ENCODE results near the gene HOXD13.

The HOXD13 gene

DNA sequence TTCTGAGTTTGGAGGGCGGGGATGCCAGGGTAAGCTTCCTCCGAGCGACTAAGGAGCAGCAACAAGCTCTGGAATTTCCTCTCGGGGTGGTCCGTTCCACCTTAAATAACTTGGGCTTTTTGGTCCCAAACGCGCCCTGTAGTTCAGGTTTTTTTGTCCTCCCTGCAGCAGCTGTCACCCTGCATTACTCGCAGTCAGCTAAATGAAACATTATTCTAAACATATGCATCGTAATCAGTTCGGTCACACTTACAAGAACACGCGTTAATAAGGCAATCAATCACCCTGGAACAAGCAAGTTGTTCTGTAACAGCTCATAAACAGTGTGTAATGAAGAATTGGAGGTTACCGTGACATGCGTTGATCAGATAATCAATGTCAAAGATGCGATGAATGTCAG is 17.0 kb upstream of the HOXD13 start:
- H3K27ac ChIP-seq (ENCODE audit: low read depth, low read length): no peak overlapping the region
- peak overlapping the region; percentile 26 for H3K4me2 ChIP-seq (ENCODE audit: low read length)
- H4K8ac ChIP-seq (ENCODE audit: low read depth, low read length): no peak overlapping the region
- no peak overlapping the region for H2BK120ac ChIP-seq (ENCODE audit: low read depth, low read length)
- H2AK5ac ChIP-seq (ENCODE audit: low read length): no peak overlapping the region
- H3K4me1 ChIP-seq (ENCODE audit: control insufficient read depth, low read depth, low read length): peaks cover 2% of the 10 kb centered on the region
- no peak overlapping the region for H2BK15ac ChIP-seq (replicated peaks; ENCODE audit: low read depth)
- no peak overlapping the region for H3K4ac ChIP-seq (ENCODE audit: low read depth, low read length)
- peak; percentile 80 for DNase-seq
- no peak overlapping the region for H3K9ac ChIP-seq (ENCODE audit: low read length)
- peaks cover 78% of the 10 kb centered on the region for H3K27me3 ChIP-seq (ENCODE audit: insufficient read depth, low read length, poor library complexity)
- no CpG with 5 or more reads among the region's 15 CpGs for WGBS (ENCODE audit: extremely low coverage, insufficient coverage, low lambda C conversion rate)
- no peak overlapping the region for H3K23ac ChIP-seq (ENCODE audit: low read length)
- no peaks in the 10 kb centered on the region for H3K79me2 ChIP-seq (ENCODE audit: control insufficient read depth, insufficient read depth, low read length)
- no peak overlapping the region for H2BK5ac ChIP-seq (ENCODE audit: low read length)
- H3K18ac ChIP-seq (ENCODE audit: low read length): no peak overlapping the region
- H3K36me3 ChIP-seq (ENCODE audit: control insufficient read depth, insufficient read depth, low read length): no peaks in the 10 kb centered on the region
- H3K4me3 ChIP-seq (ENCODE audit: low read length): no peak overlapping the region
- no peak overlapping the region for H3K56ac ChIP-seq (ENCODE audit: low read length)
- H3K79me1 ChIP-seq (ENCODE audit: low read length): no peaks in the 10 kb centered on the region
- no peak overlapping the region for H4K5ac ChIP-seq (ENCODE audit: low read length)

DNA sequence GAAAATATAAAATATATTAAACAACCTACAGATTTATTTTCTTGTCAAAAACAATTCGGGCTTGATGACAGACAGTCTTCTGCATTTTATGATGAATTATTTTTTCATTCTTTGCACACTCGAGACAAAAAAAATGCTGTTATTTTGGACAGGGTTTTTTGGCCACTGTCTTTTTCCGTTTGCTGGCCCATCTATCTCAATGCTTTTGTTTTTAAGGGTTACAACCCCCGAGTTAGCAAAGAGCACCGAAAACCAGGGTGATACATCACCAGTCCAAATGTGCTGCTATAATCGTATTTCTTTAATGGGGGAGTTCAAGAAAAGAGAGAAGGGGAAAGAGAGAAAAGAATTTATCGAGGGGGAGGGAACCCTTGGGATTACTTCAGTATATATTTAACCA is 16.5 kb upstream of the HOXD13 start:
- Histone ChIP-seq H3K27ac (ENCODE audit: low read depth, low read length) (no peak overlapping the region), H3K27me3 (ENCODE audit: insufficient read depth, low read length, poor library complexity) (peaks cover 78% of the 10 kb centered on the region), H3K79me1 (ENCODE audit: low read length) (no peaks in the 10 kb centered on the region), H2BK15ac (replicated peaks; ENCODE audit: low read depth) (no peak overlapping the region), H2AK5ac (ENCODE audit: low read length) (no peak overlapping the region), H3K36me3 (ENCODE audit: control insufficient read depth, insufficient read depth, low read length) (no peaks in the 10 kb centered on the region), H2BK5ac (ENCODE audit: low read length) (no peak overlapping the region), H3K18ac (ENCODE audit: low read length) (no peak overlapping the region), H2BK120ac (ENCODE audit: low read depth, low read length) (no peak overlapping the region), H3K9ac (ENCODE audit: low read length) (no peak overlapping the region), H3K4me3 (ENCODE audit: low read length) (no peak overlapping the region), H3K23ac (ENCODE audit: low read length) (no peak overlapping the region), H3K56ac (ENCODE audit: low read length) (no peak overlapping the region), H3K4ac (ENCODE audit: low read depth, low read length) (no peak overlapping the region), H3K79me2 (ENCODE audit: control insufficient read depth, insufficient read depth, low read length) (no peaks in the 10 kb centered on the region), H3K4me2 (ENCODE audit: low read length) (no peak overlapping the region), H4K8ac (ENCODE audit: low read depth, low read length) (no peak overlapping the region), H4K5ac (ENCODE audit: low read length) (no peak overlapping the region), H3K4me1 (ENCODE audit: control insufficient read depth, low read depth, low read length) (peaks cover 2% of the 10 kb centered on the region)
- no peak for DNase-seq
- no CpG with 5 or more reads among the region's 7 CpGs for WGBS (ENCODE audit: extremely low coverage, insufficient coverage, low lambda C conversion rate)

DNA sequence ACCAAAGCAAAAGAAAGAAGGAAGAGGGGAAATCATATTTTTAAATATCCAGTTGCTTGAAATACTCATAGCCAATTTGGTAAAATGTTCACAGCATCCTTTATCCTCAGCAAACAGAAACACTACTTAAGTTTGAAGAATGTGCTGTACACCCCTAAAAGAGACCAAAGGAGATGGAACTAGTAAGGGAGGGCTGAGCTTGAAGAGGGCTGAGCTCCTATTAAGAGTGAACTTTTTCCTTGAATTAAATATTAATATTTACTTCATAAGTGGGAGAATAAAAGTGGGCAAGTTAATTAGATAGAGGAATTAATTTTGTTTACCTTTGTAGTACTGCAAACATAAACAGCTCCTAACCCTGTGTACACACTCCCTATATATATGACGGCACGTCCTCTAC is 15.7 kb upstream of the HOXD13 start:
- Histone ChIP-seq H3K79me2 (ENCODE audit: control insufficient read depth, insufficient read depth, low read length) (no peaks in the 10 kb centered on the region), H2BK5ac (ENCODE audit: low read length) (no peak overlapping the region), H3K27me3 (ENCODE audit: insufficient read depth, low read length, poor library complexity) (peaks cover 78% of the 10 kb centered on the region), H3K27ac (ENCODE audit: low read depth, low read length) (no peak overlapping the region), H3K4ac (ENCODE audit: low read depth, low read length) (no peak overlapping the region), H3K9ac (ENCODE audit: low read length) (no peak overlapping the region), H2BK120ac (ENCODE audit: low read depth, low read length) (no peak overlapping the region), H3K56ac (ENCODE audit: low read length) (no peak overlapping the region), H3K4me2 (ENCODE audit: low read length) (no peak overlapping the region), H4K8ac (ENCODE audit: low read depth, low read length) (no peak overlapping the region), H3K4me3 (ENCODE audit: low read length) (no peak overlapping the region), H3K18ac (ENCODE audit: low read length) (no peak overlapping the region), H2AK5ac (ENCODE audit: low read length) (no peak overlapping the region), H3K23ac (ENCODE audit: low read length) (no peak overlapping the region), H3K4me1 (ENCODE audit: control insufficient read depth, low read depth, low read length) (peaks cover 2% of the 10 kb centered on the region), H4K5ac (ENCODE audit: low read length) (no peak overlapping the region), H3K36me3 (ENCODE audit: control insufficient read depth, insufficient read depth, low read length) (no peaks in the 10 kb centered on the region), H2BK15ac (replicated peaks; ENCODE audit: low read depth) (no peak overlapping the region), H3K79me1 (ENCODE audit: low read length) (no peaks in the 10 kb centered on the region)
- no CpG with 5 or more reads among the region's 2 CpGs for WGBS (ENCODE audit: extremely low coverage, insufficient coverage, low lambda C conversion rate)
- no peak for DNase-seq

DNA sequence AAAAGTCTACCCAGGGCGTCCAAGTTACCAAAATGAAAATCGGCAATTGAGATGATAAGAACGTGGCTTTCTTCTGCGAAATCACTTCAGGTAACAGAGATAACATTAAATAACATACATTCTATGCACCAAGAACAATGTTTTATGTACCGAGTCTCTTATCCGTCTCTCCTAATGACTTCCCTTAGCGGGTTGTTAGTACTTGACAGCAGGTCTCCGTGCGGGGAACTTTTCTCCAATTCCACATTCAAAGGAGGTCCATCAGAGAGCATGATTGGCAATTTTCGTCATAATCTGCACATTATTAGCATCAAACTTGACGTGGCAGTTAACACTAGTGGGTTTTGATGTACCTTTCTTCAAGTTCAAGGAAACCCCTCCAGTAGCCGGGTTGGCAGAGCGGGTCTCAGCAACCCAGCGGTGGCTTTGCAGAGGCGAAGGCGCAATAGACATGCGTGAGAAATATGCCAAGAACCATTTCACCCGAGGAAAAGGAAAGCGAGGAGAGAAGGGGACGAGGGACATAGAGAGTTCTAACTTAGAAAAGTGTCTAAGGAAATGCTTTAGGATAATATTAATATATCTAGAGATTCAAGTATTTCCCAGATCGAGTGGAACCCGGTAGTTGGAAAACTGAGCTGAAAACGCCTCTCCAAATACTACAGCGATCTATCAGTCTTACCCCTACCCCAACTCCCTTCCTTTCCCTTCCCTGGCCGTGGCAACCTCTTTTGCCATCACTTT is 13.8 kb upstream of the HOXD13 start:
- Histone ChIP-seq H3K79me2 (ENCODE audit: control insufficient read depth, insufficient read depth, low read length) (no peaks in the 10 kb centered on the region), H3K27ac (ENCODE audit: low read depth, low read length) (no peak overlapping the region), H4K5ac (ENCODE audit: low read length) (no peak overlapping the region), H3K79me1 (ENCODE audit: low read length) (no peaks in the 10 kb centered on the region), H3K4ac (ENCODE audit: low read depth, low read length) (no peak overlapping the region), H3K4me2 (ENCODE audit: low read length) (peak overlapping the region; percentile 21), H3K56ac (ENCODE audit: low read length) (no peak overlapping the region), H2BK15ac (replicated peaks; ENCODE audit: low read depth) (no peak overlapping the region), H3K27me3 (ENCODE audit: insufficient read depth, low read length, poor library complexity) (peaks cover 79% of the 10 kb centered on the region), H2BK5ac (ENCODE audit: low read length) (no peak overlapping the region), H3K18ac (ENCODE audit: low read length) (no peak overlapping the region), H3K23ac (ENCODE audit: low read length) (no peak overlapping the region), H3K9ac (ENCODE audit: low read length) (no peak overlapping the region), H2AK5ac (ENCODE audit: low read length) (no peak overlapping the region), H3K4me1 (ENCODE audit: control insufficient read depth, low read depth, low read length) (peaks cover 2% of the 10 kb centered on the region), H4K8ac (ENCODE audit: low read depth, low read length) (no peak overlapping the region), H3K36me3 (ENCODE audit: control insufficient read depth, insufficient read depth, low read length) (no peaks in the 10 kb centered on the region), H3K4me3 (ENCODE audit: low read length) (no peak overlapping the region), H2BK120ac (ENCODE audit: low read depth, low read length) (no peak overlapping the region)
- DNase-seq: peak; percentile 45
- no CpG with 5 or more reads among the region's 25 CpGs for WGBS (ENCODE audit: extremely low coverage, insufficient coverage, low lambda C conversion rate)

DNA sequence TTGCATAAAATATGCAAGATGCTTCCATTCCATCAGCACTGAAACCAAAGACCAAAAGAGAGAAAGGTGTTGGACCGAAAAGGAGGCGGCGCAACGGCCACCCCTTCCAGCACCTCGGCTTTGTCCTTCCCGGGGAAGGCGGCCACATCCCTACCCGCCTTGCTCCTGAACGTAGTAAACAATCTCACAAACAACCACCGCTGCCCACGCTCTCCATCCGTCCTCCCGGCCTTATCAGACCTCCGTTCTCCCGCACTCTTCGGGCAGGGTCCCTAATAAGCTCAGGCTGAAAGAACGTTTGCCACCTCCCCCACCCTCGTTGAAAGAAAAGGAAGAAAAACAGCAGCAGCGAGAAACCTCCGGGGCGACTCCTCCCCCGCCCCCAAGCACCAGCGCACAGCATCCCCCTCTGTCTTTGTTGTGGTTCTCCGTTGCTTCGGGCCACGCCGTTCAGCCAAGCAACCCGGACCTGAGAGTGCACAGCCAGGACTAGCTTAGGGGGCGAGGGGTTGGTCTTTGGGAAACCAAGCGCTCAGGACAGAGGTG is 13.2 kb upstream of the HOXD13 start:
- Histone ChIP-seq H3K4ac (ENCODE audit: low read depth, low read length) (no peak overlapping the region), H3K4me1 (ENCODE audit: control insufficient read depth, low read depth, low read length) (peaks cover 2% of the 10 kb centered on the region), H2BK120ac (ENCODE audit: low read depth, low read length) (no peak overlapping the region), H4K8ac (ENCODE audit: low read depth, low read length) (no peak overlapping the region), H2AK5ac (ENCODE audit: low read length) (no peak overlapping the region), H3K23ac (ENCODE audit: low read length) (no peak overlapping the region), H3K9ac (ENCODE audit: low read length) (no peak overlapping the region), H3K56ac (ENCODE audit: low read length) (no peak overlapping the region), H3K79me1 (ENCODE audit: low read length) (no peaks in the 10 kb centered on the region), H2BK5ac (ENCODE audit: low read length) (no peak overlapping the region), H3K27me3 (ENCODE audit: insufficient read depth, low read length, poor library complexity) (peaks cover 80% of the 10 kb centered on the region), H3K4me3 (ENCODE audit: low read length) (no peak overlapping the region), H2BK15ac (replicated peaks; ENCODE audit: low read depth) (no peak overlapping the region), H3K18ac (ENCODE audit: low read length) (no peak overlapping the region), H3K4me2 (ENCODE audit: low read length) (peak overlapping the region; percentile 21), H3K79me2 (ENCODE audit: control insufficient read depth, insufficient read depth, low read length) (no peaks in the 10 kb centered on the region), H3K27ac (ENCODE audit: low read depth, low read length) (no peak overlapping the region), H3K36me3 (ENCODE audit: control insufficient read depth, insufficient read depth, low read length) (no peaks in the 10 kb centered on the region), H4K5ac (ENCODE audit: low read length) (no peak overlapping the region)
- peak; percentile 46 for DNase-seq
- WGBS (ENCODE audit: extremely low coverage, insufficient coverage, low lambda C conversion rate): no CpG with 5 or more reads among the region's 30 CpGs
